ENCODE measurements around the gene PARD3B.
A peak's percentile ranks its signal among the peaks of the same experiment; 100 is the strongest.

Gene PARD3B

GRCh38 chr2:205013586-205013985, 468.3 kb downstream of the PARD3B start:
- DNase-seq (ENCODE audit: low spot score) = no peak

- no peak for DNase-seq (ENCODE audit: low spot score)
Measured at GRCh38 chr2:205014201-205014600, 468.9 kb downstream of the PARD3B start.

- peak; percentile 34 for DNase-seq (ENCODE audit: low spot score)
Measured at GRCh38 chr2:205017381-205017780, 472.1 kb downstream of the PARD3B start.

GRCh38 chr2:205017912-205018311, 472.6 kb downstream of the PARD3B start:
- no peak for DNase-seq (ENCODE audit: low spot score)

- DNase-seq (ENCODE audit: low spot score) = no peak
Measured at GRCh38 chr2:205020673-205021072, 475.4 kb downstream of the PARD3B start.

DNA sequence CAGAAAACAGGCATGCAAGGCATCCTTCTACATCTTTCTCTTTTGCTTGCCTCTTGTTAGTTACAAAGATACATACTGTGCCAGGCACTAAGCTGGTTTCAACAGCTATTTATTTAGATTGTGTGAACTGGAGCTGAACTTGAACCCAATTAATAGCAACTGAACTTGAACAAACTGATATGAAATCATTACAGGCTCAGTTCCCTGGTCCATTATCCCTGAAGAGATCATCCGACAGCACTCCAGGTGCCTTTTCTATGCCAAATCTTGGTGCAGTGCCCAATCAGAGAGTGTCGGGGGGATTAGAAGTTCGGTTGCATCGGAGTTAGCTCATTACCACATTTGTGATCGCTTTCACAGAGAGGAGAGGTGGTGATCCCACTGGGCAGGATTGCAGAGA, 477.6 kb downstream of the PARD3B start:
- peak; percentile 35 for DNase-seq (ENCODE audit: low spot score)

GRCh38 chr2:205024822-205025518, 479.7 kb downstream of the PARD3B start:
- DNase-seq (ENCODE audit: low spot score) = peak; percentile 81

- DNase-seq (ENCODE audit: low spot score) = peak; percentile 9
Measured at GRCh38 chr2:205025580-205026240, 480.4 kb downstream of the PARD3B start.

- no peak for DNase-seq (ENCODE audit: low spot score)
Measured at GRCh38 chr2:205030695-205031094, 485.4 kb downstream of the PARD3B start.

DNA sequence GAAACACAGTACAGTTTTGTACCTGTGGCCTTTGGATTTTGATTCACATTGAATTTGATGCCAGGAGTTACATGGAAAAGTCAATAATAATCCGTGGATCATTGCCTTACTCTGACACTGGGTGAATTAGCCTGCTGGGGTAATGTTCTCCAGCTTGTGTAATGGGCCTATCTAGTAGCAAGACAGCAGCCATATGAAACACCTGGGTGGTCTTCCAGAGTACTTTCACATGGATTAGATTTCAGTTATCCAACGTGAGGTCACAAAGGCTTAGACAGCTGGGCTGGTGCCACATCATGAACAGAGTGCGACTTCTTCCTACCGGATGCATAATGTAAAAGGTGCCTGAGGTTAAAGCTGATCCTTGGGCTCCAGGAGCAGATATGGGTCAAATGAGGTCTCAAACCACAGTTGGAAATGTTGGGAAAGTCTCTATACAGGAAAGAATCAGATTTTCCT, 486.8 kb downstream of the PARD3B start:
- DNase-seq (ENCODE audit: low spot score) = no peak

DNA sequence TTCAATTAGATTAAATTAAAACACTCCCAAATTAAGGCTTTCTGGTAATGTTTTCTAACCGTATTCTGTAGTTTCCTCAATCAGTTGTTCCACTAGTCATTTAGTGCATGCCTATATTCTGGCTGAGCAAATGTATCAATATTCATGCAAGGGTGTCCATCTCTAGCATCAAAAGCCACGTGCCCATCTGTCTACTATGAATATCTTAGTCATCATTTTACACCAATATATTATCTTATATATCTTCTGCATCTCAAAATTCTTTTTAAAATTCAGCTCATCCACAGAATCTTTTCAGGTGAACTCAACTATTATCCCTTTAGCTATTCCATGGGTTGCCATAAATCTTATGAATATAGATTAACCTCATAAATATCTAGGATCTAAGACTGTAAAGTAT, 488.2 kb downstream of the PARD3B start:
- DNase-seq (ENCODE audit: low spot score) = no peak

GRCh38 chr2:205034034-205034433, 488.8 kb downstream of the PARD3B start:
- no peak for DNase-seq (ENCODE audit: low spot score)

DNA sequence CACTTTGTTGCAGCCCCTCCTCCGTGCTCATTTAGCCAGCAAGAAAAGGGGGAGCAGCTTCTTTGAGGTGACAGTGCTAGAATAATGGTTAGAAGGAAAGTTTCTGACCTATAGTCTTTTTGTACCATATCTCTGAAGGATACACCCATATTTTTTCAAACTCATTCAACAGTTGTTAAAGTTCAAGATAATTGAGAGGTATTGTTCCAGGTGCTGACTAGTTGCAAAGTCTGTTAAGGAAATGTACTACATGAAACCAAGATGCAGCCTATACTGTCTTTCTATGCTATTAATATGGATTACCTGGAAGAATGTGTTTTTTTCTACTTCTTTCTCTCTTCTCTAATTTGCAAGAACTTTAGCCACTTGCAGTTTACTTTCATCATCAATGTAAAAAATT, 495.0 kb downstream of the PARD3B start:
- DNase-seq (ENCODE audit: low spot score) = no peak

DNA sequence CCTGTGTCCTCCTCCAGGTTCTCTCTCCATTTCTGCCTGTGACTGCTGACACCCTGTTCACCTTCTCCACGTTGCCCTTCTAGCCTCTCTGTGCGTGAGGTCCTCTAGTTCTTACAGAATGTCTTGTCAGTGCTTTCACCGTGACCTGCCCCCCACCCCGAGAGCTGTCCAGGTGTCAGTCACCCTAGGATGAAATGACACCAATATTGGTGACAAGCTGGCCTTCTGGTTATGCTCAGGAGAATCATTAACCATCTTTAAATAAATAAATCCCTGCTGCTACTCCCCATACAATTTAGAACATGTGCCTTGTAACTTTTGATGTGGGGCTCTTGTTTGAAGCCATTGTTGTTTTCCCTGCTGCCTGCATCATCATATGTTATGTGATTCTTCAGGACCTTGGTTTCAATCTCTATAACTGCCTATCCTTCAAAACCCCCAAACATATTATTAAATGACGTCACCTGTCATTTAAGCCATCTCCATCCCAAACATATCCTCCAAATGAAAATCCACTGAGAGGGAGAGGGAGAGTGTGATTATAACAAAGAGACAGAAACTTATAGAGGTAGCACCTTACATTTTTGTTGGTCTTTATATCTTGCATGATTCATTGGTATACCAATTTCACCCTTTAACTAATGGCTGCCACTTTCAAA, 496.3 kb downstream of the PARD3B start:
- no peak for DNase-seq (ENCODE audit: low spot score)

DNA sequence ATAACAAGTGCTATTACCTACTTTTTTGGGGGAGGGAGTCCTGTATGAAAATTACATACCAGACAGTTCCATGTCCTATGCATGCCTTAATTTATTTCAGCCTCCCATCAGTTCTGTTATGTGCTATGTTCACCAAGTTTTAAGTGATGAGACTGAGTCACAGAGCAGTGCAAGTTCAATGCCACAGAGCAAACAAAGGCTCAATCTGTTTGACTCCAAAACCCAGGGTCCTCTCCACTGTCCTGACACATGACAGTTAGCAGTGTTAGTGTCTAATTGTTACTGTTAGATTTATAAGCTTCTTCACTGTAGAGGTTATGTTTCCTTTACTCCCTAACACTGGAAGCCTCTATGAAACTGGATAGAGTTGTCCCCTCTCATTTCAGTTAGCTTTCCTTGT, 498.0 kb downstream of the PARD3B start:
- no peak for DNase-seq (ENCODE audit: low spot score)

DNA sequence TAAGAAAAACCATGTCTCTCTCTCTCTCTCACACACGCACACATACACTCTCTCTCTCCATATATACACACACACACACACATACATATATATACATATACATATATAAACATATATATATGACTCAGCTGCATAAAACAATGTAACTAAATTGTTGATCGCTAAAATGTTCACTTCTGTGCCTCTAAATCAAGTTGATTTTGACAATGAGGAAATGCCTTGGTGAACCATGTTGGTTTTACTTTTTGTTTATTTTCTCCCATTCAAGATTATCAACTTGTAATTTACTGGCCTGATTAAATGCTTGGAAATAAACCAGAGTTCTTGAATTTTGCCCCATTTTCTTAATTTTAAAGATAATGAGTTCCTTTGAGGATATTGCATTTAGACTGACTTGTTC, 500.4 kb downstream of the PARD3B start:
- no peak for DNase-seq (ENCODE audit: low spot score)

DNA sequence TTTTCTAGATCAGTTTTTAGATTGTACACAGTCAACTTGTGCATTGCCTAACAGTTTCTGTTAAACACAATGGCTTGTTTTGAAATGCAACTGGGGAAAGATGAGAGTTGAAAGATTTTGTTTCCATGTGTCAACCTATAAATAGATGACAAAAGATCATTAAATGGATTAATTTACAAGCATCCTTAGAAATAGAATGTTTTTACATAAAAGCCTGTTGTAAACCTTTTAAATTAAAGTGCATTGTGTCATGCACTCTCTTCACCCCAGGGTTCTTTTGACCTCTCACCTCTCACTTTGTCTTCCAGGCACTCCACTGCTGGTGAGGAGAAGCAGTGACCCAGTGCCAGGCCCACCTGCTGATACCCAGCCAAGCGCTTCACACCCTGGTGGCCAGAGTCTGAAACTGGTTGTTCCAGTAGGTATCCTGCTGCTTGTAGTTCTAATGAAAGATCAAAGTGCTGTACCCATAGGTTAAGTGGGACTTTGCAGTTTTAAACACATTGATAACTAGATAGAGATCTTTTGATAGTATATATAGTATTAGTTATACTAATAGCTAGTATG, 502.1 kb downstream of the PARD3B start:
- no peak for DNase-seq (ENCODE audit: low spot score)

DNA sequence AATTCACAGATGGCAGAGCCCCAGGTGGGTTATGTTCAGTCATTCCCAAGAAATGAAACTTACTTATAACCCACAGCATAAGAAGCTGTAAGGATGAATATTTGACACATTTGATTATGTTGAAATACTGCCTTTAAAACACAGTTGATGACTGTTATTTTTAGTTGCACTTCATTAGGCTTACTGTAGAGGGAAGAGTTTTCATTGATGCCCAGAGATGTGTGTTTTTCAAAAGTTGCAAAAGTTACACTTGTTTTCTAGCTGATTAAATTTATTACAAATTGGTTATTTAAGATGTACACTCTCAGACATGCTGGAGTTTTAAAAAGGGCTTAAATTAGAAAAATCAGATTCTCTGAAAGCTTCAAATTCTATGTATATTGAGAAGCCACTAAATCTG, 506.1 kb downstream of the PARD3B start:
- DNase-seq (ENCODE audit: low spot score) = no peak

- no peak for DNase-seq (ENCODE audit: low spot score)
Measured at GRCh38 chr2:205052781-205053180, 507.5 kb downstream of the PARD3B start.

- DNase-seq (ENCODE audit: low spot score) = no peak
Measured at GRCh38 chr2:205053827-205054410, 508.6 kb downstream of the PARD3B start.

- no peak for DNase-seq (ENCODE audit: low spot score)
Measured at GRCh38 chr2:205054789-205055188, 509.5 kb downstream of the PARD3B start.

DNA sequence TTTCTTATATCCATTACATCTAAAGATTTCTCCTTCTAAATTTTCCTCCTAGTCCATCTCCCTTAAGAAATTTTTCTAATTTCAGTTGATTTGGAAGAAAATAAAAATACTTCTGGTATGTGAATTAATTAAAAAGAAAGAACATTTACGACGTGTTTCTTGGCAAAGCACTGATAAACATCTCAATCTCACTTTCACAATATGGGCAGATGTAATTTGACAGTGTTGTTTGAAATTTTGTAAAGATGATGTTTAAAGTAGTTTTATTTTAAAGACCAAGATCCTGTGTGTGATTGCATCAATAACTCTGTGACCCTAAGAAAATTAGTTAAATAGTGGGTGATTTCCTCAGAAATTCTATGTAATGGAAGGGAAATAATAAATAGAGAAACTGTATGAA, 510.0 kb downstream of the PARD3B start:
- no peak for DNase-seq (ENCODE audit: low spot score)

DNA sequence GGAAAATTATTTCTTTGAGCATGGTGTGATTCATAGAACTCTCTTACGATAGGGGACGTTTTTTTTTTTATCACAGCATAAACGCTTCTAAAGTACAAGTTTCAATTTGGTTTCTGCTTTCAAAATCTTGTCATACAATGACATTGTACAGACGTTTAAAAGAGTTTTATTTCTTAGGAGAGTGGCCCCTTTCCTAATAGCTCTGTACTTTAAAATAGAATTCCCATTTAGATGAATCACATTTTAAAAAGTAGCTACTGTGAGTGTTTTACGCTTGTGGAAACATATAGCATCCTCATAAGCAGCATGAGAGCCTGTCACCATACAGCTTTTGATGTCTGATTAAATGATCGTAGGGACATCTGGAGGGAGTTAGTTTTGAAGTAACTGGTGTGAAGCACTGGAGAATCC, 510.9 kb downstream of the PARD3B start:
- no peak for DNase-seq (ENCODE audit: low spot score)

Data from Ammon's horn (tissue), 1 donor.